Sigmoid colon (tissue), 4 donors: Measurements from ENCODE around the gene NR1H3.

ENCODE experiments used
- CTCF ChIP-seq, 4 experiments: fragments of 450-650 bp in 3 of 4; fragments of 200-600 bp in 1 of 4; IDR thresholded peaks; one replicate each; pipeline ENCODE4 v1.5.1; 2016 to 2019; ENCODE audit warnings: antibody characterized with exemption in 4 of 4, mild to moderate bottlenecking in 3 of 4, moderate library complexity in 2 of 4
- EP300 ChIP-seq, 4 donors: sonication (generic); formaldehyde crosslinking; IDR thresholded peaks; one replicate each; pipeline ENCODE4 v1.6.1; 2017; ENCODE audit warnings: antibody characterized with exemption in 4 of 4
- POLR2A ChIP-seq, 2 donors: fragments of 450-650 bp; IDR thresholded peaks; one replicate each; pipeline ENCODE4 v1.6.1; 2016; ENCODE audit warnings: antibody characterized with exemption in 2 of 2, mild to moderate bottlenecking in 2 of 2, moderate library complexity in 2 of 2
- POLR2AphosphoS5 ChIP-seq, 4 donors: sonication (generic); formaldehyde crosslinking; IDR thresholded peaks; one replicate each; pipeline ENCODE4 v1.6.1; 2017; ENCODE audit warnings: antibody characterized with exemption in 4 of 4

GRCh38 chr11:47248304-47248663, 9.5 kb upstream of the NR1H3 start:
- no peak for TF ChIP-seq CTCF (IDR thresholded peaks at IDR 0.05)
- TF ChIP-seq POLR2AphosphoS5 (IDR thresholded peaks at IDR 0.05), result no peak
- TF ChIP-seq POLR2A (IDR thresholded peaks at IDR 0.05), result no peak
- no peak for TF ChIP-seq EP300 (IDR thresholded peaks at IDR 0.05)
